Measurements from ENCODE around the gene STK17B. TPM values are rescaled to one million over a fixed set of nuclear protein-coding genes. Genes with fewer than 3 reads are reported as not detected.

The STK17B gene
- total RNA-seq, 1 experiment from 2014 or later: 22.1 TPM

DNA sequence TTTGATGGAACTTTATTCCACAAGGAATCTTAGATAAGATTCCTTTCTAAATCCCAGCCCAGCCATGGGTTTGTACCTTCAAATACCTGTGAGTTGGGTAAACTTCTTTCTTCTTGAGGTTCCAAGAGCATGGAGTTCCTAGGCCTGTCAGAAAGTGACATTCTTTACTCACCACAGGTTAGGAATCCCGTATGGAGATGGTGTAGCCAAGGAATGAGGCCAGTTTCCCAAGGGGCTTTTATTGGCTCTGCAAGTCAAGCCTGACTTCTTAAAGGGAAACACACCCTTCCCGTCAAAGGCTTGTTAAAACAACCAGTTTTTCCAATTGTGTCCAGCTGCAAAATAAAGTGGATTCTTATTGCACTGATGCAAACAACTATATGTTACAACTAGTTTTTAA is 45.8 kb downstream of the STK17B start:
- H3K4me3 ChIP-seq (ENCODE audit: low read length): no peak overlapping the region
- no peaks in the 10 kb centered on the region for H3K4me1 ChIP-seq (ENCODE audit: insufficient read depth, low read length)
- ATAC-seq (no peak), DNase-seq (no peak)
- intact Hi-C loops (cut with micrococcal nuclease): no loop called here
- no peak overlapping the region for H3K27ac ChIP-seq (ENCODE audit: low read length)
- peaks cover 9% of the 10 kb centered on the region for H3K9me3 ChIP-seq (ENCODE audit: low read length)
- no peak for TF ChIP-seq EZH2 (IDR thresholded peaks at IDR 0.05; ENCODE audit: low read length, unreplicated experiment)
- TF ChIP-seq, protein P1, sequence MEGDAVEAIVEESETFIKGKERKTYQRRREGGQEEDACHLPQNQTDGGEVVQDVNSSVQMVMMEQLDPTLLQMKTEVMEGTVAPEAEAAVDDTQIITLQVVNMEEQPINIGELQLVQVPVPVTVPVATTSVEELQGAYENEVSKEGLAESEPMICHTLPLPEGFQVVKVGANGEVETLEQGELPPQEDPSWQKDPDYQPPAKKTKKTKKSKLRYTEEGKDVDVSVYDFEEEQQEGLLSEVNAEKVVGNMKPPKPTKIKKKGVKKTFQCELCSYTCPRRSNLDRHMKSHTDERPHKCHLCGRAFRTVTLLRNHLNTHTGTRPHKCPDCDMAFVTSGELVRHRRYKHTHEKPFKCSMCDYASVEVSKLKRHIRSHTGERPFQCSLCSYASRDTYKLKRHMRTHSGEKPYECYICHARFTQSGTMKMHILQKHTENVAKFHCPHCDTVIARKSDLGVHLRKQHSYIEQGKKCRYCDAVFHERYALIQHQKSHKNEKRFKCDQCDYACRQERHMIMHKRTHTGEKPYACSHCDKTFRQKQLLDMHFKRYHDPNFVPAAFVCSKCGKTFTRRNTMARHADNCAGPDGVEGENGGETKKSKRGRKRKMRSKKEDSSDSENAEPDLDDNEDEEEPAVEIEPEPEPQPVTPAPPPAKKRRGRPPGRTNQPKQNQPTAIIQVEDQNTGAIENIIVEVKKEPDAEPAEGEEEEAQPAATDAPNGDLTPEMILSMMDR (conservative IDR thresholded peaks at IDR 0.05; ENCODE audit: low read depth, low read length): no peak
- no peak for TF ChIP-seq EZH2phosphoT487 (IDR thresholded peaks at IDR 0.05; ENCODE audit: borderline replicate concordance, low read length)
- no TSS peak for BruUV-seq (replicated peaks)
- H3F3A ChIP-seq (ENCODE audit: low read length, unreplicated experiment): no peaks in the 10 kb centered on the region
- no peak overlapping the region for H3K4me2 ChIP-seq (ENCODE audit: low read length)
- peaks cover 7% of the 10 kb centered on the region; the same call in 1 of the 2 replicates for H3K36me3 ChIP-seq (ENCODE audit: low read depth, low read length)
- ChIA-PET POLR2A (ENCODE audit: unreplicated experiment) (no interaction called here), CTCF (no interaction called here)
- no peaks in the 10 kb centered on the region for H3K79me2 ChIP-seq (ENCODE audit: low read length)
- no peak overlapping the region for H2AFZ ChIP-seq (ENCODE audit: low read length)
- H3K27me3 ChIP-seq (ENCODE audit: low read length): no peaks in the 10 kb centered on the region
- no peak overlapping the region for H3K9ac ChIP-seq (ENCODE audit: low read length)
- H4K20me1 ChIP-seq (ENCODE audit: low read length): no peaks in the 10 kb centered on the region
- H3K9me2 ChIP-seq (replicated peaks; ENCODE audit: low read length): no peaks in the 10 kb centered on the region

DNA sequence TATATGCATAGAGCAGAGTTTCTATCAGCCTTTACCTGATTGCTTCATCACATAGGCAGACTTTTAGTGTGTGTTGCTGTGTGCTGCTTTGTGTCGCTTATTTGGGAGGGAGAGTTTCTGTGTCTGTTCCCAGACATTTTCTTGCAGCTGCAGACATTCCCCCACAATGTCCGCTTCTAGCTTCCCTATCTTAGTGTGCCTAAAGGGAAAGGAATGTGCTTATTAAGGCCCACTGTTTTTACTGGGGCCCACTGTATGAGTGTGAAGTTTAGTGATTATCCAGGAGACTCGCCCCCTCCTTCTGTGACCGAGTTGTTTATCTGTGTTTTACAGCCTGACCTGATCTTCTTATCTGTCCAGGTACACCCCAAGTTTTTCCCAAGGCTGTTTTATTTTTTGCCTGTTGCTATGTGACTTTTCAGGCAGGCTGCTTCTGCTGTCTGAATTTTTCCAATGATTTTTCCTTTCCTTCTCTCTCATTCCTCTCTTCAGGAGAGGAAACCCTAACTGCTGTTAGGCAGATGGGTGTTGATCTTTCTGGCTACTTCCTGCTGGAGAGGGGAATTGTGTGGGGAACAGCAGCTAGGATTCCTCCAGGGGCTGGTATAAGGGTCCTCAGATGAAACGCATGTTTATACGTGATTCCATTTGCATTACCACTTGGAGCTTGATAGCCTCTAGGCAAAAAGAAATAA is 47.6 kb downstream of the STK17B start:
- intact Hi-C loops (cut with micrococcal nuclease): no loop called here
- Histone ChIP-seq H3K27me3 (ENCODE audit: low read length) (no peaks in the 10 kb centered on the region), H3K27ac (ENCODE audit: low read length) (no peak overlapping the region), H3K4me3 (ENCODE audit: low read length) (no peak overlapping the region), H3K36me3 (ENCODE audit: low read depth, low read length) (no peaks in the 10 kb centered on the region), H3F3A (ENCODE audit: low read length, unreplicated experiment) (no peaks in the 10 kb centered on the region), H3K79me2 (ENCODE audit: low read length) (no peaks in the 10 kb centered on the region), H3K9me3 (ENCODE audit: low read length) (no peaks in the 10 kb centered on the region), H3K9ac (ENCODE audit: low read length) (no peak overlapping the region), H3K4me1 (ENCODE audit: insufficient read depth, low read length) (no peaks in the 10 kb centered on the region), H4K20me1 (ENCODE audit: low read length) (no peaks in the 10 kb centered on the region), H3K9me2 (replicated peaks; ENCODE audit: low read length) (no peaks in the 10 kb centered on the region), H3K4me2 (ENCODE audit: low read length) (no peak overlapping the region), H2AFZ (ENCODE audit: low read length) (no peak overlapping the region)
- ATAC-seq (no peak), DNase-seq (no peak)
- TF ChIP-seq EZH2 (IDR thresholded peaks at IDR 0.05; ENCODE audit: low read length, unreplicated experiment) (no peak), EZH2phosphoT487 (IDR thresholded peaks at IDR 0.05; ENCODE audit: borderline replicate concordance, low read length) (no peak)
- TF ChIP-seq, protein P1 (conservative IDR thresholded peaks at IDR 0.05; ENCODE audit: low read depth, low read length): no peak
- no TSS peak for BruUV-seq (replicated peaks)
- ChIA-PET POLR2A (ENCODE audit: unreplicated experiment) (no interaction called here), CTCF (no interaction called here)

DNA sequence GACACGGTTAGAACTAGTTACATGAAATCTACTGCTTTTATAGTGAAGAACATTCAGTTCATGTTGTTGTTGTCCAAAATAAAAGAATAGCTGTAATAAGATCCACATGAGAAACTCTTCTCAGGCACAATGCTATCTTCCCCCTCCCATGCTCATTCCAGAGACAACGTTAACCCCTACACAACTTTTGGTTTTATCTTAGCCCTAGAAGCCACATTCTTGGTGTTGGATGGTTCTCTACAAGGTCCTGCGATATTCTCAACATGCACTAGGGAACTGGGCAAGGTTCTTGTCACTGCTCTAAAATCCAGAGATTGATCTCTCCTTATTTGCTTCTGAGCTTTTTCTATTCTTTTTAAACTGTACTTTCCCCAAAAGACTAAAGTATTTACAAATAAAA is 51.5 kb downstream of the STK17B start:
- Histone ChIP-seq H3K9me2 (replicated peaks; ENCODE audit: low read length) (no peaks in the 10 kb centered on the region), H3K4me1 (ENCODE audit: insufficient read depth, low read length) (no peaks in the 10 kb centered on the region), H3K36me3 (ENCODE audit: low read depth, low read length) (no peaks in the 10 kb centered on the region), H3K27ac (ENCODE audit: low read length) (no peak overlapping the region), H3K9ac (ENCODE audit: low read length) (no peak overlapping the region), H3K9me3 (ENCODE audit: low read length) (no peaks in the 10 kb centered on the region), H3F3A (ENCODE audit: low read length, unreplicated experiment) (no peaks in the 10 kb centered on the region), H3K79me2 (ENCODE audit: low read length) (no peaks in the 10 kb centered on the region), H4K20me1 (ENCODE audit: low read length) (no peaks in the 10 kb centered on the region), H3K27me3 (ENCODE audit: low read length) (no peaks in the 10 kb centered on the region), H2AFZ (ENCODE audit: low read length) (no peak overlapping the region), H3K4me3 (ENCODE audit: low read length) (no peak overlapping the region), H3K4me2 (ENCODE audit: low read length) (no peak overlapping the region)
- BruUV-seq (replicated peaks): no TSS peak
- POLR2A ChIA-PET (ENCODE audit: unreplicated experiment): no interaction called here
- CTCF ChIA-PET: no interaction called here
- ATAC-seq (no peak), DNase-seq (no peak)
- intact Hi-C loops (cut with micrococcal nuclease): no loop called here
- TF ChIP-seq, protein P1 (conservative IDR thresholded peaks at IDR 0.05; ENCODE audit: low read depth, low read length): no peak
- TF ChIP-seq EZH2 (IDR thresholded peaks at IDR 0.05; ENCODE audit: low read length, unreplicated experiment) (no peak), EZH2phosphoT487 (IDR thresholded peaks at IDR 0.05; ENCODE audit: borderline replicate concordance, low read length) (no peak)
